ENCODE data around the gene GAB2.
"Not testable (repeated sequence)": the region's sequence is repeated elsewhere in the genome, so short reads cannot be mapped to it uniquely, and the experiment has no call there.

Gene GAB2

DNA sequence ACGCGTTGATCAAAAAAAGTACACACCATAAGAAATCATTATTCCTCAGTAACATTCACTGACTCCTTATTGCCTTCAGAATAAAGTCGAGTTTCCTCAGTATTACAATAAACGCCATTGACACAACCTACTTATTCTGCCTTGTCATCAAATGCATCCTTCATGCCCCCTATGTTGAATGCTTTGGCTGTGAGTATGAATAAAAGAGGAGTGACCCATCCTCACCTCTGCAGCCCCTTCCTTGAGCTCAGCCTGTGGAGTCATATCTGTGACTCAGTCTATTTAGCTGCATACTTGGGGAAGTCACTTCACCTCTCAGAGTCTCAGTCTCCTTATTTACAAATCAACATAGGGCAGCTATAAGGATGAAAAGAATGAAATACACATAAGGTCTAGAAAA is 163.8 kb downstream of the GAB2 start:
- H3K4me3 ChIP-seq (ENCODE audit: low read depth, low read length) = no peak overlapping the region

DNA sequence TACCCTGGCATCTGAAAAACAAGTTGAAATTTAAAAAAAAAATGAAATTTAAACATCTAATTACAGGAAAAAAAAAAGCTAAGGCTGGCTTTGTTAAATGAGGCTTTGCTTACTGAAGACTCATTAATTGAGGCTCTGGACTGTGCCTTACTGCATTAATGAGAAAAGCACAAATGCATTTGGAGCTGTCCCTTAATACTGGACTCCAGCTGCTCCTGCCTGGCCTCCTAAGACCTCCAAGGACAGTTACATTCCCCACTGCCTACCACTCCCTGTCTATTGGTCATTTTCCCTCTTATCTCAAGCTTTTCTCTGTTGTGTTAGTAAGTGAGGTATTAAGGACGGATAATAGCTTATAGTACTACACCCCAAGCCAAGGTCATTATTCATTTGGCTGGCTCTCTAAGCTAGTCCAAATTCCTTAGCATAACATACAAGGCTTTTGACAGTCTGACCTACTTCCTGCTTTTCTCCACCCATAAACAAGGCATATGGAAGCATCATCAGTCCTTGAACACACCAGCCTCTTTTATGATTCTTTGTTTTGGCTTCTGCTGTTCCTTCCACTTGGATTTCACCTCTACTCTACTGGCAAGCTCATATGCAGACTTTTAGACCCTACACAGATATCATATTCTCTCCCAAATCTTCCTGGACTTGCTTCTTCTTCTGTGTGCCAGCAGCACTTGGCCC is 166.4 kb downstream of the GAB2 start:
- no peak overlapping the region for H3K4me3 ChIP-seq (ENCODE audit: low read depth, low read length)

DNA sequence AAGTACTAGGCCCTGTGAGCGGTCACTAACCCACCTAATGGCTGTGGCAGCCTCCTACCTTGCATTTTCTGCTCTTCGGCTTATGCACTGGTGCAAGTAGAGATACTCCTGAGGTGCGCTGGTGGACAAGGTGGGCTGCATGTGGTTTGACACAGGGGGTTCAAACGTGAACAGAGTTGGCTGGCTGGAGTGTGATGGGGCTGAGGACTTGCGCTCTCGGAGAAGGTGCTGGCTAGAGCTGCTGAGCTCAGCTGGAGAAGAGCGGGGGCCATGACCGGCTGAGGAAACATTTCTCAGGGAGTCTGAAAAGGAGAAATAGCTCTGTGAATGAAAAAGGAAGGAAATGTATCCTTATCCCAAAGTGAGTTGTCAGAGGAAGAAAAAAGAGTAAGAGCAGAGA is 167.5 kb downstream of the GAB2 start:
- no peak overlapping the region for H3K4me3 ChIP-seq (ENCODE audit: low read depth, low read length)

DNA sequence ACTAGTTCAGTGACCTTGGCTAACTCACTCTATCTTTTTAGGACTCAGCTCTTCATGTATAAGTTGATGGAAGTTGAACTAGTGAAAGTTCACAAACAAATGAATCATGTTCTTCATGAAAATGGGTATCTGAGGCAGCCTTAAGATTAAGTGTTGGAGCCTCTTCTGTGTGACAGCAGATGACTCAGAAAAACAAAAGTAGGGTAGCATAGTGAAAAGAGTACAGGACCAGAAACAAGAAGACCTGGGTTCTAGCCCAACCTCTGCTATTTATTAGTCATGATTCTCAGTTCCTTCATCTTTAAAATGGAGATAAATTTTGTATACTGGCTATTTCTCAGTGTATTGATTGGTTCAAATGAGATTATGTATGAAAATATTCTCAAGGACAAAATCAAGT is 168.7 kb downstream of the GAB2 start:
- no peak overlapping the region for H3K4me3 ChIP-seq (ENCODE audit: low read depth, low read length)

DNA sequence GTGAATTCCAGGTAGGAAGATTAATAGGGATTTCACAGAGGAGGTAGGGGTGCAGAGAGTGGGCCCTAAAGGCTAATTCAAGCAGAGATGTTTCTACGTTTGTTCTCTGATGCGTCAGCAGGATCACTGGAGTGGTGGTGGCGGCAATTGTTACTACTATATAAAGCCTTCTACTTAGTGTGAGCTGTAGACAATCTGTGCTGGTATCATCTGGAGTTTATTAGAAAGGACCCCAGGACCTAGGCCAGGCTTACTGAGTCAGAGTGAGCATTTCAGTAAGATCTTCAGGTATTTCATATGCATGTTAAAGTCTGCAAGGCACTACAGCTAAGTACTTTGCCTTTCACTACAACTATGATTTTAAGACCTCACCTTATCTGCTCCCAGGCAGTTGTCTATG is 169.4 kb downstream of the GAB2 start:
- H3K4me3 ChIP-seq (ENCODE audit: low read depth, low read length) = no peak overlapping the region

DNA sequence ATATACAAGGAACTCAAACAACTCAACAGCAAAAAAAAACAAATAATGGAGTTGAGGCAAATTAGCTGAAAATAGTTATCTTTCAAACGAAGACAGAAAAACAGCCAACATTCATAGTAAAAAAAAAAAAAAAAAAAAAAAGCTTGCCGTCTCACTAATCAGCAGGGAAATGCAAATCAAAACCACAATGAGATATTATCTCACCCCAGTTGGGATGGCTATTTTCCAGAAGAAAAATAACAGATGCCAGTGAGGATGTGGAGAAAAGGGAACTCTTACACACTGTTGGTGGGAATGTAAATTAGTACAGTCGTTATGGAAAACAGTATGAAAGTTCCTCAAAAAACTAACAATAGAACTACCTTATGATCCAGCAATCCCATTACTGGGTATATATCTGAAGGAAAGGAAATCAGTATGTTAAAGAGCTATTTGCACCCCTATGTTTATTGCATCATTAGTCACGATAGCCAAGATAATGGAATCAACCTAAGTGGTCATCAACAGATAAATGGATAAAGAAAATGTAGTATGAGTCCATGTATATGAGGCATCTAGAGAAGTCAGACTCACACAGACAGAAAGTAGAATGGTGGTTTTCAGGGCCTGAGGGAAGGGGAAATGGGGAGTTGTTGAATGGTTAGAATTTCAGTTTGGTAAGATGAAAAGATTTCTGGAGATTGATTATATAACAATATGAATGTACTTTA is 172.9 kb downstream of the GAB2 start:
- H3K4me3 ChIP-seq (ENCODE audit: low read depth, low read length) = no peak overlapping the region

DNA sequence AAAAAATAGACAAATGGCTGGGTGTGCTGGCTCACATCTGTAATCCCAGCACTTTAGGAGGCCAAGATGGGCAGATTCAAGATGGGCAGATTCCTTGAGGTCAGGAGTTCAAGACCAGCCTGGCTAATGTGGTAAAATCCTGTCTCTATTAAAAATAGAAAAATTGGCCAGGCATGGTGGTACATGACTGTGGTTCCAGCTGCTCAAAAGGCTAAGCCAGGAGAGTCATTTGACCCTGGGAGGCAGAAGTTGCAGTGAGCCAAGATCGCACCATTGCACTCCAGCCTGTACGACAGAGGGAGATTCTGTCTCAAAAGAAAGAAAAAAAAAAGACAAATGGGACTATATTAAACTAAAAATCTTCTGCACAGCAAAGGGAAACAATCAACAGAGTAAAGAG is 173.5 kb downstream of the GAB2 start:
- no peak overlapping the region for H3K4me3 ChIP-seq (ENCODE audit: low read depth, low read length)

DNA sequence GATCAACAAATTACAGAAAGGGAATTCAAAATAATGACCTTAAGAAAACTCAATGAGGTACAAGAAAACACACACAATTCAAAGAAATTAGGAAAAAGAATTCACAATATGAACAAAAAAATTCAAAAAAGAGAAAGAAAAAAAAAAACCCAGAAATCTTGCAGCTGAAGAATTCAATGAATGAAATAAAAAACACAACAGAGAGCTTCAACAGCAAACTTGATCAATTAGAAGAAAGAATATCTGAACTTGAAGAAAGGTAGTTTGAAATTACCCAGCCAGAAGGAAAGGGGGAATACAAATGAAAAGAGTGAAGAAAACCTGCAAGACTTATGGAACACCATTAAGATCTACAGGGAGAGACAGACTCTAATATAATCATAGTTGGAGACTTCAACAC is 176.1 kb downstream of the GAB2 start:
- no peak overlapping the region for H3K4me3 ChIP-seq (ENCODE audit: low read depth, low read length)

DNA sequence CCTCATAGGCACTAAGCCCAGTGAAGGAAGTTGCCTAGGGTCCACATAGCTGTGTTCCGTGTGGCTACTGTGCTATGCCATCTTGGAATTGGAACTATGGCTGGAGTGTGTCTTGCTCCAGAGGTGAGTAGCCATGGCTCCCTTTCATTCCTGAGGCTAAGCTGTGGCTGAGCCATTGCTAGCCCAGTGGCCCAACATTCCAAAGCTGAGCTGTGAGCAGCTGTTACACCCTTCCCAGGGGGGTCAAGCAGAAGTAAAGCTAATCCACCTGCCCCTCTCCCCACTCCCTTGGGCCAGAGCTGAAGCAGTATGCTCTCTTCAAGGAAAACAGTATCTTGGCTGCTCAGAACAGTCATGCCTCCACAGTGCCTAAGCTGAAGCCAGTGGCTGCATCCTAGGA is 177.8 kb downstream of the GAB2 start:
- no peak overlapping the region for H3K4me3 ChIP-seq (ENCODE audit: low read depth, low read length)

DNA sequence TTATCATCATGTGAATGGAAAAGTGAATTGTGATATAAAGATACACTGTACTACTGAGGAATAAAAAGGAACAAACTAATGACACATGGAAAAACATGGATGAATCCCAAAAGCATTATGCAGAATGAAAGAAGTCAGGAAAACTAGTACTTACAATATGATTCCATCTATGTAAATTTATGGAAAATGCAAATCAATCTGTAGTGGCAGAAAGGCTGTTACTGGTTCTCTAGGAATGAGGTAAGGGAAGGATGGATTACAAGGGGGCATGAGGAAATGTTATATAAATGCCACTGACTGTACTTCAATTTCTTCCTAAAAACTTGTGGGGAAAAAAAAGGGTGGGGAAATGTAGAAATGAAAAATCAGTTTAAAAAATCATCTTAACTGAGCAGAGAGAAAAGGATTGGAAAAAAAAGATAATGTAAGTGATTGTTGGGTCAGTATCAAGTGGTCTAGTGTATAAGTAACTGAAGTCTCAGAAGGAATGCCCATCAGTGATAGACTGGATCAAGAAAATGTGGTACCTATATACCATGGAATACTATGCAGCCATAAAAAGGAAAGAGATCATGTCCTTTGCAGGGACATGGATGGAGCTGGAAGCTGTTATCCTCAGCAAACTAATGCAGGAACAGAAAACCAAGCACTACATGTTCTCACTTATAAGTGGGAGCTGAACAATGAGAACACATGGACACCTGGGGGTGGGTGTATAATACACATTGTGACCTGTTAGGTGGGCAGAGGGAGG is 180.2 kb downstream of the GAB2 start:
- no peak overlapping the region for H3K4me3 ChIP-seq (ENCODE audit: low read depth, low read length)

DNA sequence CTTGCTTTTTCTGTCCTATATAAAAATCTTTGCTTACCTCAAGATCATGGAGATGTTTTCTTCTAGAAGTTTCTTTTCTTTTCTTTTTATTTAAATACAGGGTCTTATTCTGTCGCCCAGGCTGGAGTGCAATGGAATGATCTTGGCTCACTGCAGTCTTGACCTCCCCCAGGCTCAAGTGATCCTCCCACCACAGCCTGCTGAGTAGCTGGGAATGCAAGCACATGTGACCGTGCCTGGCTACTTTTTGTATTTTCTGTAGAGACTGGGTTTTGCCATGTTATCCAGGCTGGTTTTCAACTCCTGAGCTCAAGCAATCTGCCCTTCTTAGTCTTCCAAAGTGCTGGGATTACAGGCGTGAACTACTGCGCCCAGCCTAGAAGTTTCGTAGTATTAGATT is 183.6 kb downstream of the GAB2 start:
- no peak overlapping the region for H3K4me3 ChIP-seq (ENCODE audit: low read depth, low read length)

DNA sequence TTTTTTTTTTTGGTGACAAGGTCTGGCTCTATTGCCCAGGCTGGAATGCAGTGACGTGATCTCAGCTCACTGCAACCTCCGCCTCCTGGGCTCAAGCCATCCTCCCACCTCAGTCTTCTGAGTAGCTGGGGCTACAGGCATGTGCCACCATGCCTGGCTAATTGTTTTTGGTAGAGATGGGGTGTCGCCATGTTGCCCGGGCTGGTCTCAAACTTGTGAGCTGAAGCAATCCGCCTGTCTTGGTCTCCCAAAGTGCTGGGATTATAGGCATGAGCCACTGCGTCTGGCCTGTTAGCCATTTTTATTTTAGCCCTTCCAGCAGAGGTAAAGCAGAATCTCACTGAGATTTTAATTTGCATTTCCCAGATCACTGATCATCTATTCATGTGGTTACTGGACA is 184.6 kb downstream of the GAB2 start:
- not testable (repeated sequence) for H3K4me3 ChIP-seq (ENCODE audit: low read depth, low read length)

DNA sequence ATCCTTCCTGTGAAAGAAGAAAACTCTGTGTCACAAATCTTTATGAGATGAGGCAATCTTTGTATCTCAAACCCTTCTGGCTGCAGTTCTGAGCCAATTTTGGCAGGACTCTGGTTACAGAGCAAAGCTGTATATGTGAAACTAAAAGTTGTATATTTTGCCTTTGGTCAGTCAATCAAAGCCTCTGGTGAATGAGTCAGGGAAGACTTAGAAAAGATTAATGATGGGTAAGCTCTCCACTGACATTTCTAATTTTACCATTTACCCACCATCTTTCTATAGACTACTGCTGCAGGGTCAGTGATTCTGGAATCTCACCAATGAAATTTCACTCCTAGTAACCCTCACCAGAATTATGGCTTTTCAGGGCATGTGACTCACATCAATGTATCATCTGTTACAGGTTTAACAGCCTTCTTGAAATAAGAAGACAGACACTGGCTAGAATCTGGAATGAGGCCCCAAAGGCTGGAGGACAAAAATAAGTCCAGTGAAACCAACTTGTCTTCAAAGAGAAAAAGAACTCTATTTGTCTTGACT is 185.6 kb downstream of the GAB2 start:
- no peak overlapping the region for H3K4me3 ChIP-seq (ENCODE audit: low read depth, low read length)

DNA sequence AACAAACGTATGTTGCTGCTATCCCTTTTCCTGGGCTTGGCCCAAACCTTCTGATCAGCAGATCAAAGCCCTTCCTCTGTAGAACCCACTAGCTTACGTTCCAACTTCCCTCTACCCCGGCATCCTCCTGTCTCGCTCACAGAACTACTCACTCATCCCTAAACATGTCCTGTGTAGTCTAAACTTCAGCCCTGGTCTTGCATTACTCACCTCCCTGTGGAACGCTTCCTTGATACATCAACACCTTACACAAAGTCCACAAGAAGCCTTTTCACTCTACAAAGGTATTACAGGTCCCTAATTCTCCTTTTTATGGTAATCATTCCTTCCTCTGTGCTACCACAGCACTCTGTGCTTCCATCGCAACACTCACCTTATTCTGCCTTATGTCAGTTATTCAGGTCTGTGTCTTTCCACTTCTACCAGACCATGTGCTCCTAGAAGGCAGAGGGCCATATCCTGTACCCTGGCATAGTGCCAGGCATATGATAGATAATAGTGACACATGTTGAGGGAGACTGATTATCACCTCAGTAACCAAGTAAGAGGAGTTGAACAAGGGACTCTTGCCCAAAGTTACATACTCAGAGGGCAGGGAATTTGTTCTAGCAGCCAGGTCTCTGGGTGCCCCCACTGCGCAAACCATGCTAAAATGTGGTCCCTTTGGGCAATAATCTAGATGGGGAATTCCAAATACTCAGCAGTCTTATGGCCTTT is 187.3 kb downstream of the GAB2 start:
- H3K4me3 ChIP-seq (ENCODE audit: low read depth, low read length) = no peak overlapping the region

DNA sequence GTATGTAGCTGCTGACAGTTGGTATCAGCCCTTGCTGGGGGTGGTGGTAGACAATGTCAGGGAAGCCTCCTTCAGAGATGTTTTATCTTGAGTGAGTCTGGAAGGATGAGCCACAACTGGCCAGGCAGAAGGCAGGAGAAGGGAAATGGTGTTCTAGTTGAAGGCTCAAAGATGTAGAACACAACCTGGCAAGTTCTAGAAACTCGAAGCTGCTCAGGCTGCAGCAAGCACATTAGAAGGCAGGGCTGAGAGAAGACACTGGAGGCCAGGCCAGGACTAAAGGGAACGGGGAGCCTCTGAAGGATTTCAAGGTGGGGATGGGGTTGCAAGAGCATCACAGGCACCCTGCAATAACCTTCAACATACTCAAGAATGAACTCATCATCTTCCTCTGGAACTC is 188.5 kb downstream of the GAB2 start:
- no peak overlapping the region for H3K4me3 ChIP-seq (ENCODE audit: low read depth, low read length)

DNA sequence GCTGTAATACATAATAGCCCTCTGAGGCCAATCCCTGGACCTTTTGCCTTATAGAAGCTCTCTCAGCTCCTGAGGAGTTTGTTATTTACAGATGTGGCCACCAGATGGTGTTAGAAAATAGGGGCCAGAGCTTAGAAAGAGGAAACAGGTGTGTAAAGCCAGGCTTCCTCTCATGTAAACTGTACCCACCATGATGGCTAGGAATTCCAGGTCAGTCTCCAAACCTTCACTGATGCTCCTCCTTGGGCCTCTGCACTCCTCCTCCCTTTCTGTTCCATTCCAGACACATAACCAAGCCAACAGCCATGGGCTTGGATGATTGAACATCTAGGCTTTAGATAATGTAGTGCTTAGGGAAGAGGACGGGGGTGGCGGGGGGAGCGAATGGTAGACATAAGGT is 189.2 kb downstream of the GAB2 start:
- no peak overlapping the region for H3K4me3 ChIP-seq (ENCODE audit: low read depth, low read length)

DNA sequence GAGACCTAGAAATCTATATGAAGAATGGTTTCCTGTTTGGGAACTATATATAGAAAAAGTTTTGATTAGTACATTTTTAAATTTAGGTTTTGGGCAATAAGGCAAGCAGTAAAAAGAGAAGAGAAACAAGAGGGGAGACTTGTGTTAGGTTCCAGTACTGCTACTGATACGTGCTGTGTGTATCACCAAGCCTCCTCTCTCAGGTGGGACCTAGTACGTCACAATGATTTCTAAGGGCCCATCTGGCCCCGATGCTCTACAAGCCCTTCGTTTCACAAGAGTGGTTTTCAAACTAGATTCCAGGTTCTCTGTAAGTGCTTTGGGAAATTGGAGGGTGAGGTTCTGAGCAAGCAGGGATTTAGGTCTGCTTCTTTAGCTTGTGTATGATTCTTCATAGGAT is 189.7 kb downstream of the GAB2 start:
- no peak overlapping the region for H3K4me3 ChIP-seq (ENCODE audit: low read depth, low read length)

DNA sequence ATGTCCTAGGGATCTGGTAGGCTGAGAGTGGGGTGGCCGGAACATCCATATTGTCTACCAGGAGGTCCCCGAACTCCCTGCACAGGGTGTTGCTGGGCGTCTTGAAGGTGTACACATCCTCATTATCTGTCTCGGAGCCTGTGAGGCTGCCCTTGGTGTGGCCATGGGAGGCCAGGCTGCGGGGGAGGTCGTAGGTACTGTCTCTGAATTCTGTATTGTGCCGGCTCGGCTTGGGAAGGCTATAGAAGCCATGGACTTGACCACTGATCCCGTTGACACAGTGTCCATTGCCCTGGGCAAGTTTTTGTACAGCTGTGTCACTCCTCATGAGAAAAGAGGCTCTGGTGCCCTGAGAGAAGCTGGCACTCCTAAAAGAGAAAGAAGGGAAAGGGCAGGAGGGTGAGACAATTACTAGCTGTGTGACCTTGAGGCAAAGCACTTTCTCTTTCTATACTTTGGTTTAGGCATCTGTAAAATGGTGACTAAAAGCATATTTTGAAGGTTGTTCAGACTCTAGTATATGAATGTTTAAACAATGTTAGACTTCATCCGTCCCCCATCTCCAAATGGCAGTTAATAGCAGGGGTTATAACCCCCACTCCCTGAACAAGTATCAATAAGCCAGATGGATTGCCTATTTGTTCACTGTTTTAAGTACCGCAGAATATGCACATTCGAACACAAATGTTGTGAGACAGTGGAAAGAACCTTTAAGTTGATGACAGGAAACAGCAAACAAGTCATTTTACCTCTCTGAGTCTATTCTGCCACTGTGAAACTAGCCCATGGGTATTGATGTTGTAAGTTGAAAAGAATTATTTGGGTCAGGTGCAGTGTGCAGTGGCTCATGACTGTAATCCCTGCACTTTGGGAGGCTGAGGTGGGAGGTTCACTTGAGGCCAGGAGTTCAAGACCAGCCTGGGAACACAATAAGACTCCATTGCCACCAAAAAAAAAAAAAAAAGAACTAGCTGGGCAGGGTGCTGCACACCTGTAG is 190.6 kb downstream of the GAB2 start:
- no peak overlapping the region for H3K4me3 ChIP-seq (ENCODE audit: low read depth, low read length)

DNA sequence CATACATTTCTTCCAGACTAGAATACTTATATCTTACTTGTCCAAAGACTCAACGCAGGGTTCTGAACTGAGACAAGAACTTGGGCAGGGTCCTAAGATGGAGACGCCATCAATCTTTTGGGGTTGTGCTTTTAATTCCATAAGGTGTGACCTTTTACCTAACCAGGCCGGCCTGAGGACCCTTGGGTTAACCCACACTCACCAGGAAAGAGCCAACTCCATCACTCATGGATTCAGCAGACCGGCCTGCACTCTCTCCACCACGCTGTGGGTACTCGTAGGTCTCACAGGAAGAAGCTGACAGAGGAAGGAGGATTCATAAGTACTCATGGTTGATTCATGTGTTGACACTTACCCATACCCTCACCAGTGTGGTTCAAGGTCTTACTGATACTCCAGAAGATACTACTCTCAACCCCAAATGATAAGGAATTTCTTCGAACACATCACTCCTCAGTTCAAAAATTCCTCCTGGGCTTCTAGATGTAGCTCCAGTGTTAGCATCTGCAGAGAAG is 192.7 kb downstream of the GAB2 start:
- H3K4me3 ChIP-seq (ENCODE audit: low read depth, low read length) = no peak overlapping the region

DNA sequence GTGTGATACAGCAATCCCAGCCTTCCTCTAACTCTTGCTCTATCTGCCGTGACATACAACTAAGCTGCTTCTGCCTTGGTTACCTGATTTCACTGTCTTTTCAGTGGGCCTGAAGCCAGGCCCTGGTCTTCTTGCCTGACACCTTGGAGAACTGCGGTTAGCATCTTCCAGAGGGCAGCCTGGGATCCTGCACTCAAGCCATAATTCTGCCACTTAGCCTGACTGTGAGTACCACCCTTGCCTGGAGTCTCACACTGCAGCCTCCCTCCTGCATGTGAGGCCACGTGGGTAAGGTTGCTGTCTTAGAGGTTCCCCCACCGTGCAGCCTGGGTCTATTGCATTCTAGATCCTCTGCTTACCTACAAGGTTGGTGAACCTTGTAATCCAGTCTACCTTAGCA is 193.1 kb downstream of the GAB2 start:
- H3K4me3 ChIP-seq (ENCODE audit: low read depth, low read length) = no peak overlapping the region

Measured in iPS-11a (cell line).